ENCODE data around the gene MAN2A1. TPM values are rescaled to one million over a fixed set of nuclear protein-coding genes. Genes with fewer than 3 reads are reported as not detected.

The MAN2A1 gene
- polyA plus RNA-seq, 1 donor from 2014 or later = 5.7 TPM

DNA sequence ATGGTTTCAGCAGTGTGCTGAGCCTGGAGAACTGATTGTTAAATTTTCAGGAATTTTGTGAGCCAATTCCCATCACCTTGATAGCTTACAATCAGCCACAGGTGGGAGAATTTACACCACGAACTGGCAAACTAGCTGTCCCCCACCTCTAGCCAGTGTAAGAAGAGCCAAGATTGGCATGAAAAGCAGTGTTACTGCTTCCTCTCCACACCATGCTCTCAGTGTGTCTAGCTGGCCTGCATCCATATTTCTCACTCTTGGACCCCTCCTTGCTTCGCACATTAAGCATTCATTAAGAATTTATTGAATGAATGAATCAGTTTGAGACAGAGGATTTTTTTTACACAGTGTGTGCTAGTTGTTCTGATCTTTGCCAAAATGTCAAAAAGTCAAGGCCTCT is 36.7 kb upstream of the MAN2A1 start:
- TF ChIP-seq, protein P1, sequence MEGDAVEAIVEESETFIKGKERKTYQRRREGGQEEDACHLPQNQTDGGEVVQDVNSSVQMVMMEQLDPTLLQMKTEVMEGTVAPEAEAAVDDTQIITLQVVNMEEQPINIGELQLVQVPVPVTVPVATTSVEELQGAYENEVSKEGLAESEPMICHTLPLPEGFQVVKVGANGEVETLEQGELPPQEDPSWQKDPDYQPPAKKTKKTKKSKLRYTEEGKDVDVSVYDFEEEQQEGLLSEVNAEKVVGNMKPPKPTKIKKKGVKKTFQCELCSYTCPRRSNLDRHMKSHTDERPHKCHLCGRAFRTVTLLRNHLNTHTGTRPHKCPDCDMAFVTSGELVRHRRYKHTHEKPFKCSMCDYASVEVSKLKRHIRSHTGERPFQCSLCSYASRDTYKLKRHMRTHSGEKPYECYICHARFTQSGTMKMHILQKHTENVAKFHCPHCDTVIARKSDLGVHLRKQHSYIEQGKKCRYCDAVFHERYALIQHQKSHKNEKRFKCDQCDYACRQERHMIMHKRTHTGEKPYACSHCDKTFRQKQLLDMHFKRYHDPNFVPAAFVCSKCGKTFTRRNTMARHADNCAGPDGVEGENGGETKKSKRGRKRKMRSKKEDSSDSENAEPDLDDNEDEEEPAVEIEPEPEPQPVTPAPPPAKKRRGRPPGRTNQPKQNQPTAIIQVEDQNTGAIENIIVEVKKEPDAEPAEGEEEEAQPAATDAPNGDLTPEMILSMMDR (IDR thresholded peaks at IDR 0.05; ENCODE audit: poor library complexity, severe bottlenecking) = no peak
- TF ChIP-seq EZH2 (IDR thresholded peaks at IDR 0.05; ENCODE audit: borderline replicate concordance, insufficient read depth, low read length, poor library complexity, severe bottlenecking) = no peak
- TF ChIP-seq TAF1 (IDR thresholded peaks at IDR 0.05; ENCODE audit: low read depth) = no peak
- TF ChIP-seq EP300 (conservative IDR thresholded peaks at IDR 0.05; ENCODE audit: poor library complexity, severe bottlenecking) = no peak
- no peak for TF ChIP-seq RAD21 (conservative IDR thresholded peaks at IDR 0.05)
- TF ChIP-seq MXI1 (conservative IDR thresholded peaks at IDR 0.05; ENCODE audit: poor library complexity, severe bottlenecking) = no peak
- no peak for TF ChIP-seq POLR2AphosphoS5 (IDR thresholded peaks at IDR 0.05)
- TF ChIP-seq SMC3 (conservative IDR thresholded peaks at IDR 0.05; ENCODE audit: poor library complexity) = no peak
- TF ChIP-seq, protein P2, sequence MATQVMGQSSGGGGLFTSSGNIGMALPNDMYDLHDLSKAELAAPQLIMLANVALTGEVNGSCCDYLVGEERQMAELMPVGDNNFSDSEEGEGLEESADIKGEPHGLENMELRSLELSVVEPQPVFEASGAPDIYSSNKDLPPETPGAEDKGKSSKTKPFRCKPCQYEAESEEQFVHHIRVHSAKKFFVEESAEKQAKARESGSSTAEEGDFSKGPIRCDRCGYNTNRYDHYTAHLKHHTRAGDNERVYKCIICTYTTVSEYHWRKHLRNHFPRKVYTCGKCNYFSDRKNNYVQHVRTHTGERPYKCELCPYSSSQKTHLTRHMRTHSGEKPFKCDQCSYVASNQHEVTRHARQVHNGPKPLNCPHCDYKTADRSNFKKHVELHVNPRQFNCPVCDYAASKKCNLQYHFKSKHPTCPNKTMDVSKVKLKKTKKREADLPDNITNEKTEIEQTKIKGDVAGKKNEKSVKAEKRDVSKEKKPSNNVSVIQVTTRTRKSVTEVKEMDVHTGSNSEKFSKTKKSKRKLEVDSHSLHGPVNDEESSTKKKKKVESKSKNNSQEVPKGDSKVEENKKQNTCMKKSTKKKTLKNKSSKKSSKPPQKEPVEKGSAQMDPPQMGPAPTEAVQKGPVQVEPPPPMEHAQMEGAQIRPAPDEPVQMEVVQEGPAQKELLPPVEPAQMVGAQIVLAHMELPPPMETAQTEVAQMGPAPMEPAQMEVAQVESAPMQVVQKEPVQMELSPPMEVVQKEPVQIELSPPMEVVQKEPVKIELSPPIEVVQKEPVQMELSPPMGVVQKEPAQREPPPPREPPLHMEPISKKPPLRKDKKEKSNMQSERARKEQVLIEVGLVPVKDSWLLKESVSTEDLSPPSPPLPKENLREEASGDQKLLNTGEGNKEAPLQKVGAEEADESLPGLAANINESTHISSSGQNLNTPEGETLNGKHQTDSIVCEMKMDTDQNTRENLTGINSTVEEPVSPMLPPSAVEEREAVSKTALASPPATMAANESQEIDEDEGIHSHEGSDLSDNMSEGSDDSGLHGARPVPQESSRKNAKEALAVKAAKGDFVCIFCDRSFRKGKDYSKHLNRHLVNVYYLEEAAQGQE (IDR thresholded peaks at IDR 0.05; ENCODE audit: borderline replicate concordance) = no peak
- no peak overlapping the region for H2AFZ ChIP-seq (ENCODE audit: low read depth, low read length)
- no peaks in the 10 kb centered on the region for H3K9me3 ChIP-seq (ENCODE audit: low read length)
- H3K4me2 ChIP-seq (ENCODE audit: low read length) = no peak overlapping the region
- H3K9ac ChIP-seq (ENCODE audit: low read length) = no peak overlapping the region
- no peak overlapping the region for H3K27ac ChIP-seq (ENCODE audit: low read length)
- H3K27me3 ChIP-seq (ENCODE audit: insufficient read depth, low read depth, low read length) = no peaks in the 10 kb centered on the region
- H3F3A ChIP-seq (ENCODE audit: insufficient read depth, low read length, poor library complexity, severe bottlenecking) = no peaks in the 10 kb centered on the region
- no peaks in the 10 kb centered on the region for H4K20me1 ChIP-seq (ENCODE audit: insufficient read depth)
- no peaks in the 10 kb centered on the region for H3K79me2 ChIP-seq (replicated peaks; ENCODE audit: insufficient read depth, low read length)
- no peak overlapping the region for H3K4me3 ChIP-seq (ENCODE audit: low read length)
- no peaks in the 10 kb centered on the region for H3K36me3 ChIP-seq (ENCODE audit: insufficient read depth, low read length)
- H3K9me2 ChIP-seq (ENCODE audit: insufficient read depth, low read length) = no peaks in the 10 kb centered on the region

DNA sequence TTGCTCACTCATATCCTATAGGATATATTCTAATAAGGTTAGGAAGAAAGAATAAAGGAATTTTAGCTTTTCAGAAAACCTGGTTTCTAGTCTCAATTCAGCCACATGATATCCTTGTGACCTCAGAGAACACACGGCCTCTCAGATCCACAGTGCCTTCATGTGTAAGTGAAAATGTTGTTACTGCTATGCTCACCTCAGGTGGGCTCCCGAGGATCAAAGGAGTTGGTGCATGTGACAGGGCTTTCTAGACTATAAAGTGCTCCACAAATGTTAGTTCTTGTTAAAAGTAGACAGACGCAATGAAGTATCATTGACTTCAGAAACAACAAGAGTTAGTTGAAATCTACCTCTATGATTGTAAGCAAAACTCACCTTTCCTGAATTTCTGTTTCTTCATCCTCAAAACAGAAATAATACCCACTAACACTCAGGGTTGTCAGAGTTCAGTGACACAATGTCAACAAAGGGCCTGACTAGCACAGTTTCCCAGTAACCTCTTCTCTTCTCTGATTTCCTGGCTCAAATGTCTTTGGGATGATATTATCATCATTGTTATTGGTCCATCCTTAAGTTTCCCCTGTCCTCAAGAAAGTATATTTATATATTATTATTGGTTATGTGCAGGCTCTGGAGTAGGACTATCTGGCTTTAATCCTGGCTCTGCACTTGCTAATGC is 36.0 kb upstream of the MAN2A1 start:
- TF ChIP-seq EZH2 (IDR thresholded peaks at IDR 0.05; ENCODE audit: borderline replicate concordance, insufficient read depth, low read length, poor library complexity, severe bottlenecking) (no peak), SMC3 (conservative IDR thresholded peaks at IDR 0.05; ENCODE audit: poor library complexity) (no peak), MXI1 (conservative IDR thresholded peaks at IDR 0.05; ENCODE audit: poor library complexity, severe bottlenecking) (no peak), TAF1 (IDR thresholded peaks at IDR 0.05; ENCODE audit: low read depth) (no peak), POLR2AphosphoS5 (IDR thresholded peaks at IDR 0.05) (no peak), RAD21 (conservative IDR thresholded peaks at IDR 0.05) (no peak), EP300 (conservative IDR thresholded peaks at IDR 0.05; ENCODE audit: poor library complexity, severe bottlenecking) (no peak)
- TF ChIP-seq, protein P1 (IDR thresholded peaks at IDR 0.05; ENCODE audit: poor library complexity, severe bottlenecking) = no peak
- TF ChIP-seq, protein P2 (IDR thresholded peaks at IDR 0.05; ENCODE audit: borderline replicate concordance) = no peak
- Histone ChIP-seq H3K9me3 (ENCODE audit: low read length) (no peaks in the 10 kb centered on the region), H4K20me1 (ENCODE audit: insufficient read depth) (no peaks in the 10 kb centered on the region), H3K27ac (ENCODE audit: low read length) (no peak overlapping the region), H3K27me3 (ENCODE audit: insufficient read depth, low read depth, low read length) (no peaks in the 10 kb centered on the region), H3F3A (ENCODE audit: insufficient read depth, low read length, poor library complexity, severe bottlenecking) (no peaks in the 10 kb centered on the region), H3K9me2 (ENCODE audit: insufficient read depth, low read length) (no peaks in the 10 kb centered on the region), H3K4me2 (ENCODE audit: low read length) (no peak overlapping the region), H2AFZ (ENCODE audit: low read depth, low read length) (no peak overlapping the region), H3K36me3 (ENCODE audit: insufficient read depth, low read length) (no peaks in the 10 kb centered on the region), H3K9ac (ENCODE audit: low read length) (no peak overlapping the region), H3K4me3 (ENCODE audit: low read length) (no peak overlapping the region), H3K79me2 (replicated peaks; ENCODE audit: insufficient read depth, low read length) (no peaks in the 10 kb centered on the region)

All from neural cell (in vitro differentiated cells).